Heart left ventricle (tissue), 13 donors: Measurements from ENCODE around the gene NR3C1.

Source experiments
- POLR2A ChIP-seq, 2 donors: fragments of 450-650 bp; IDR thresholded peaks; one replicate each; pipeline ENCODE4 v1.6.1; 2017; ENCODE audit warnings: antibody characterized with exemption in 2 of 2, mild to moderate bottlenecking in 2 of 2, moderate library complexity in 2 of 2
- TF ChIP-seq, protein P1 (sequence below), 12 donors: fragments of 200-600 bp; sonication (generic) in 4 of 12; IDR thresholded peaks; one replicate each; pipeline versions ENCODE4 v1.5.0 to v1.8.0; 2018 to 2022; ENCODE audit warnings: antibody characterized with exemption in 12 of 12, mild to moderate bottlenecking in 5 of 12
- donor health status: ischemic (EF 13 %, LVEDD 7.1; RV severe dilation, severe dysfunction).
- donor health status: DM: no; HTN: yes; CAD: no.
- donor health status: DM: no; HTN: no; CAD: no.
- donor health status: ischemic (EF 25% LVEDD 6.9; RV normal size, moderate dysfunction).
- donor health status: ischemic (EF 25% LVEDD 5.7; RV mildly dilated, moderate dysfunction).
- donor health status: ischemic (EF 35%, LVEDD 5.7; RV mildly dilated, moderate dysfunction).
- donor health status: nonischemic (EF 11% LVEDD 7.7; RV severe dilation, severe dysfunction).
- donor health status: DM: yes; HTN: yes; CAD: no.
- donor health status: PGD.
- donor health status: ischemic (EF 29% LVEDD 5.4; RV normal size, mild dysfunction).
- donor health status: nonischemic (EF 23%, LVEDD 6.1; RV moderate dilation, normal function).

- TF ChIP-seq, protein P1, sequence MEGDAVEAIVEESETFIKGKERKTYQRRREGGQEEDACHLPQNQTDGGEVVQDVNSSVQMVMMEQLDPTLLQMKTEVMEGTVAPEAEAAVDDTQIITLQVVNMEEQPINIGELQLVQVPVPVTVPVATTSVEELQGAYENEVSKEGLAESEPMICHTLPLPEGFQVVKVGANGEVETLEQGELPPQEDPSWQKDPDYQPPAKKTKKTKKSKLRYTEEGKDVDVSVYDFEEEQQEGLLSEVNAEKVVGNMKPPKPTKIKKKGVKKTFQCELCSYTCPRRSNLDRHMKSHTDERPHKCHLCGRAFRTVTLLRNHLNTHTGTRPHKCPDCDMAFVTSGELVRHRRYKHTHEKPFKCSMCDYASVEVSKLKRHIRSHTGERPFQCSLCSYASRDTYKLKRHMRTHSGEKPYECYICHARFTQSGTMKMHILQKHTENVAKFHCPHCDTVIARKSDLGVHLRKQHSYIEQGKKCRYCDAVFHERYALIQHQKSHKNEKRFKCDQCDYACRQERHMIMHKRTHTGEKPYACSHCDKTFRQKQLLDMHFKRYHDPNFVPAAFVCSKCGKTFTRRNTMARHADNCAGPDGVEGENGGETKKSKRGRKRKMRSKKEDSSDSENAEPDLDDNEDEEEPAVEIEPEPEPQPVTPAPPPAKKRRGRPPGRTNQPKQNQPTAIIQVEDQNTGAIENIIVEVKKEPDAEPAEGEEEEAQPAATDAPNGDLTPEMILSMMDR (IDR thresholded peaks at IDR 0.05), result no peak
- no peak for TF ChIP-seq POLR2A (IDR thresholded peaks at IDR 0.05)
These were observed 93.6 kb downstream of the NR3C1 start for GRCh38 chr5:143309661-143310431.
